Natural killer cell (primary cell): Measurements from ENCODE around the gene MAP3K4. TPM values are rescaled to one million over a fixed set of nuclear protein-coding genes. Genes with fewer than 3 reads are reported as not detected.

Experiments
- ATAC-seq, 3 donors: fragments of 150-1000 bp in 2 of 3; fragments of 200-7000 bp in 1 of 3; cut with Tn5 transposase; 1 replicate in 1 of 3; 2 replicates in 2 of 3; pipeline ENCODE4 v1.10.0; 2021; ENCODE audit warnings: mild to moderate bottlenecking in 2 of 3, moderate library complexity in 2 of 3
- DNase-seq, 2 donors: peaks; one replicate each; pipeline versions ENCODE4 v3.0.0 to v3.0.0-alpha.2; 2013 to 2021; ENCODE audit warnings: mixed read lengths in 1 of 2
- H3K27ac ChIP-seq: one replicate; pipeline ENCODE4 v1.5.1; 2013; ENCODE audit warnings: mild to moderate bottlenecking, low read length
- H3K27me3 ChIP-seq: one replicate; pipeline ENCODE4 v1.6.1; 2013; ENCODE audit warnings: low read length; ENCODE audit not compliant: control insufficient read depth, insufficient read depth
- H3K36me3 ChIP-seq: one replicate; pipeline ENCODE4 v1.6.1; 2013; ENCODE audit warnings: low read length; ENCODE audit not compliant: control insufficient read depth, insufficient read depth
- H3K4me1 ChIP-seq: one replicate; pipeline ENCODE4 v1.6.1; 2013; ENCODE audit warnings: low read length; ENCODE audit not compliant: control insufficient read depth, insufficient read depth
- H3K4me3 ChIP-seq: one replicate; pipeline ENCODE4 v1.5.1; 2013; ENCODE audit warnings: low read length
- H3K9me3 ChIP-seq: one replicate; pipeline ENCODE4 v1.6.1; 2013; ENCODE audit warnings: low read length; ENCODE audit not compliant: control insufficient read depth, insufficient read depth
- H3K27ac Mint-ChIP-seq, 2 donors: one replicate each; pipeline ENCODE4 v1.8.0; 2022; ENCODE audit warnings: mild to moderate bottlenecking in 2 of 2, mixed read lengths in 2 of 2, moderate library complexity in 1 of 2
- H3K27me3 Mint-ChIP-seq, 2 donors: one replicate each; pipeline ENCODE4 v1.8.0; 2022; ENCODE audit warnings: low read depth in 2 of 2, mixed read lengths in 2 of 2
- H3K36me3 Mint-ChIP-seq: one replicate; pipeline ENCODE4 v1.8.0; 2022; ENCODE audit warnings: mixed read lengths
- H3K4me1 Mint-ChIP-seq, 2 donors: one replicate each; pipeline ENCODE4 v1.8.0; 2022; ENCODE audit warnings: mixed read lengths in 2 of 2
- H3K4me3 Mint-ChIP-seq: one replicate; pipeline ENCODE4 v1.8.0; 2022; ENCODE audit warnings: mild to moderate bottlenecking, moderate library complexity, mixed read lengths
- H3K9me3 Mint-ChIP-seq, 2 donors: one replicate each; pipeline ENCODE4 v1.8.0; 2022; ENCODE audit warnings: mixed read lengths in 2 of 2
- CTCF ChIP-seq: fragments of 200-600 bp; IDR thresholded peaks from one replicate; pipeline ENCODE4 v1.8.0; 2022; ENCODE audit warnings: antibody characterized with exemption
- WGBS: methylation state at CpG from one replicate; pipeline ENCODE4 v1.1.7; 2013; ENCODE audit warnings: missing lambda C conversion rate; ENCODE audit not compliant: insufficient coverage; 5-methylcytosine and 5-hydroxymethylcytosine counted together
- intact Hi-C: fragments of 100-400 bp; cut with micrococcal nuclease; formaldehyde crosslinking; loops from one replicate; pipeline ENCODE4 v1.14.2; 2022
- total RNA-seq, 4 donors: library from RNA; stranded (reverse); fragments of 120-200 nt in 1 of 4; gene quantifications; one replicate each; pipeline versions ENCODE4 v1.2.3 to v1.2.4, GENCODE V29; 2013 to 2022

MAP3K4 gene
- total RNA-seq, 3 donors from 2014 or later (not counting 1 experiment from before 2014, with no cell fraction given) = 46.5 to 79.9 (median 67.0) TPM

GRCh38 chr6:161161889-161162624 lies 170.5 kb downstream of the MAP3K4 start:
- 97% methylated on average over 13 of the region's 16 CpGs for WGBS
- ATAC-seq (no peak), DNase-seq (no peak)
- Histone ChIP-seq H3K4me1 (no peaks in the 10 kb centered on the region), H3K4me3 (no peak overlapping the region), H3K9me3 (peaks cover 5% of the 10 kb centered on the region), H3K36me3 (peaks cover 31% of the 10 kb centered on the region), H3K27me3 (no peaks in the 10 kb centered on the region), H3K27ac (no peak overlapping the region)
- no peaks in the 10 kb centered on the region for H3K27me3 Mint-ChIP-seq
- H3K36me3 Mint-ChIP-seq = peaks cover 8% of the 10 kb centered on the region
- H3K4me1 Mint-ChIP-seq = peaks cover 5 to 10% of the 10 kb centered on the region in 2 donors
- H3K27ac Mint-ChIP-seq = no peak overlapping the region
- no peak overlapping the region for H3K4me3 Mint-ChIP-seq
- intact Hi-C loops = no loop called here
- no peaks in the 10 kb centered on the region for H3K9me3 Mint-ChIP-seq
- no peak for TF ChIP-seq CTCF

GRCh38 chr6:161162722-161163121 lies 171.2 kb downstream of the MAP3K4 start:
- H3K27ac ChIP-seq = no peak overlapping the region
- 94% methylated on average over 9 of the region's 9 CpGs for WGBS
- no peaks in the 10 kb centered on the region for H3K9me3 ChIP-seq
- Mint-ChIP-seq H3K27me3 (no peaks in the 10 kb centered on the region), H3K36me3 (peaks cover 8% of the 10 kb centered on the region), H3K27ac (no peak overlapping the region), H3K4me3 (no peak overlapping the region), H3K9me3 (no peaks in the 10 kb centered on the region), H3K4me1 (peaks cover 5 to 10% of the 10 kb centered on the region in 2 donors)
- no peak for TF ChIP-seq CTCF
- DNase-seq (no peak), ATAC-seq (no peak)
- H3K4me1 ChIP-seq = no peaks in the 10 kb centered on the region
- H3K4me3 ChIP-seq = no peak overlapping the region
- intact Hi-C loops = no loop called here
- H3K36me3 ChIP-seq = peaks cover 31% of the 10 kb centered on the region
- H3K27me3 ChIP-seq = no peaks in the 10 kb centered on the region

- no peak for ATAC-seq
- intact Hi-C loops = no loop called here
These were observed 172.1 kb downstream of the MAP3K4 start for GRCh38 chr6:161163466-161164181.

More at GRCh38 chr6:161163466-161164181, 172.1 kb downstream of the MAP3K4 start:
- Histone ChIP-seq H3K27ac (no peak overlapping the region), H3K9me3 (no peaks in the 10 kb centered on the region), H3K36me3 (peaks cover 31% of the 10 kb centered on the region), H3K4me3 (no peak overlapping the region), H3K27me3 (no peaks in the 10 kb centered on the region), H3K4me1 (no peaks in the 10 kb centered on the region)
- H3K9me3 Mint-ChIP-seq = no peaks in the 10 kb centered on the region
- WGBS = 97% methylated on average over 13 of the region's 13 CpGs
- H3K27ac Mint-ChIP-seq = no peak overlapping the region
- H3K36me3 Mint-ChIP-seq = peaks cover 8% of the 10 kb centered on the region
- TF ChIP-seq CTCF = no peak
- peaks cover 10 to 16% of the 10 kb centered on the region in 2 donors for H3K4me1 Mint-ChIP-seq
- H3K27me3 Mint-ChIP-seq = no peaks in the 10 kb centered on the region
- DNase-seq = no peak
- no peak overlapping the region for H3K4me3 Mint-ChIP-seq
